Neural cell (in vitro differentiated cells): ENCODE data around the gene SIDT1. TPM values are rescaled to one million over a fixed set of nuclear protein-coding genes. Genes with fewer than 3 reads are reported as not detected.

Experiments
- H2AFZ ChIP-seq: fragments of 200-600, 300-800 bp; sonication (generic), shearing (Covaris generic); 2 replicates; pipeline ENCODE4 v1.6.0; 2014; ENCODE audit warnings: low read depth, mild to moderate bottlenecking, antibody characterized with exemption, low read length, moderate library complexity
- H3F3A ChIP-seq: fragments of 200-600 bp; shearing (Covaris generic); 2 replicates; pipeline ENCODE4 v1.6.1; 2016; ENCODE audit warnings: mild to moderate bottlenecking, moderate library complexity, mixed read lengths, antibody characterized with exemption, low read length; ENCODE audit not compliant: insufficient read depth, poor library complexity, severe bottlenecking
- H3K27ac ChIP-seq: fragments of 200-600, 300-800 bp; sonication (generic), shearing (Covaris generic); 2 replicates; pipeline ENCODE4 v1.5.1; 2014; ENCODE audit warnings: mild to moderate bottlenecking, low read length, moderate library complexity
- H3K27me3 ChIP-seq: fragments of 300-800, 200-600 bp; sonication (generic), shearing (Covaris generic); 2 replicates; pipeline ENCODE4 v1.6.0; 2014; ENCODE audit warnings: mild to moderate bottlenecking, low read depth, low read length, moderate library complexity; ENCODE audit not compliant: insufficient read depth
- H3K36me3 ChIP-seq: fragments of 300-800, 200-600 bp; sonication (generic), shearing (Covaris generic); 2 replicates; pipeline ENCODE4 v1.5.1; 2014; ENCODE audit warnings: mild to moderate bottlenecking, antibody characterized with exemption, low read length, moderate library complexity; ENCODE audit not compliant: insufficient read depth
- H3K4me2 ChIP-seq: fragments of 300-800, 200-600 bp; sonication (generic), shearing (Covaris generic); 2 replicates; pipeline ENCODE4 v1.6.0; 2014; ENCODE audit warnings: mild to moderate bottlenecking, low read length
- H3K4me3 ChIP-seq: fragments of 300-800, 200-600 bp; sonication (generic), shearing (Covaris generic); 2 replicates; pipeline ENCODE4 v1.5.1; 2014; ENCODE audit warnings: mild to moderate bottlenecking, low read length, moderate library complexity
- H3K79me2 ChIP-seq: fragments of 200-600 bp; shearing (Covaris generic); replicated peaks from 2 replicates; pipeline ENCODE4 v1.6.0; 2014; ENCODE audit warnings: mild to moderate bottlenecking, low read length, moderate library complexity; ENCODE audit not compliant: insufficient read depth
- H3K9ac ChIP-seq: fragments of 300-800, 200-600 bp; sonication (generic), shearing (Covaris generic); 2 replicates; pipeline ENCODE4 v1.6.1; 2016; ENCODE audit warnings: mild to moderate bottlenecking, low read length, mixed read lengths
- H3K9me2 ChIP-seq: fragments of 200-600 bp; shearing (Covaris generic); 2 replicates; pipeline ENCODE4 v1.6.1; 2016; ENCODE audit warnings: mild to moderate bottlenecking, low read length, mixed read lengths; ENCODE audit not compliant: insufficient read depth
- H3K9me3 ChIP-seq: fragments of 200-600, 300-800 bp; sonication (generic), shearing (Covaris generic); 2 replicates; pipeline ENCODE4 v1.6.1; 2016; ENCODE audit warnings: mild to moderate bottlenecking, mixed run types, low read length, moderate library complexity, mixed read lengths
- H4K20me1 ChIP-seq: fragments of 200-600 bp; shearing (Covaris generic); 2 replicates; pipeline ENCODE4 v1.6.1; 2016; ENCODE audit warnings: mild to moderate bottlenecking, mixed run types; ENCODE audit not compliant: insufficient read depth
- CTCF ChIP-seq: fragments of 450-650 bp; IDR thresholded peaks from 2 replicates; pipeline ENCODE4 v1.5.1; 2014; ENCODE audit warnings: antibody characterized with exemption, mild to moderate bottlenecking, moderate library complexity; ENCODE audit not compliant: poor library complexity, severe bottlenecking
- EP300 ChIP-seq: fragments of 450-650 bp; conservative IDR thresholded peaks from 2 replicates; pipeline ENCODE4 v1.6.1; 2014; ENCODE audit warnings: antibody characterized with exemption, mild to moderate bottlenecking, moderate library complexity; ENCODE audit not compliant: poor library complexity, severe bottlenecking
- EZH2 ChIP-seq: fragments of 200-600, 300-800 bp; shearing (Covaris generic), sonication (generic); IDR thresholded peaks from 2 replicates; pipeline ENCODE4 v1.6.1; 2014; ENCODE audit warnings: antibody characterized with exemption, low read length, borderline replicate concordance, mild to moderate bottlenecking; ENCODE audit not compliant: insufficient read depth, poor library complexity, severe bottlenecking
- MXI1 ChIP-seq: fragments of 450-650 bp; conservative IDR thresholded peaks from 2 replicates; pipeline ENCODE4 v1.6.1; 2014; ENCODE audit warnings: antibody characterized with exemption, mild to moderate bottlenecking; ENCODE audit not compliant: poor library complexity, severe bottlenecking
- POLR2AphosphoS5 ChIP-seq: IDR thresholded peaks from 2 replicates; pipeline ENCODE4 v1.6.1; 2012
- RAD21 ChIP-seq: fragments of 450-650 bp; conservative IDR thresholded peaks from 2 replicates; pipeline ENCODE4 v1.6.1; 2014; ENCODE audit warnings: antibody characterized with exemption, mild to moderate bottlenecking, moderate library complexity
- REST ChIP-seq: IDR thresholded peaks from 2 replicates; pipeline ENCODE4 v1.6.1; 2012; ENCODE audit warnings: borderline replicate concordance
- SMC3 ChIP-seq: fragments of 450-650 bp; conservative IDR thresholded peaks from 2 replicates; pipeline ENCODE4 v1.6.1; 2014; ENCODE audit warnings: antibody characterized with exemption, mild to moderate bottlenecking, moderate library complexity; ENCODE audit not compliant: poor library complexity
- TAF1 ChIP-seq: IDR thresholded peaks from 2 replicates; pipeline ENCODE4 v1.6.1; 2012; ENCODE audit warnings: low read depth
- polyA plus RNA-seq: library from polyadenylated mRNA; depleted of rRNA; stranded (reverse); fragments of >200 nt; gene quantifications from 2 replicates; pipeline ENCODE4 v1.2.3, GENCODE V29; 2014

The SIDT1 gene
- polyA plus RNA-seq, 1 donor from 2014 or later, result 0.22 TPM

GRCh38 chr3:113559009-113559408 is 26.7 kb downstream of the SIDT1 start:
- Histone ChIP-seq H3K9me3 (no peaks in the 10 kb centered on the region), H2AFZ (no peak overlapping the region), H3K27me3 (no peaks in the 10 kb centered on the region), H3K4me3 (no peak overlapping the region), H3K27ac (no peak overlapping the region), H3K4me2 (no peak overlapping the region), H3K9ac (no peak overlapping the region), H3K36me3 (no peaks in the 10 kb centered on the region), H4K20me1 (no peaks in the 10 kb centered on the region), H3F3A (no peaks in the 10 kb centered on the region), H3K9me2 (no peaks in the 10 kb centered on the region), H3K79me2 (no peaks in the 10 kb centered on the region)
- TF ChIP-seq RAD21 (no peak), MXI1 (no peak), POLR2AphosphoS5 (no peak), EP300 (no peak), EZH2 (no peak), CTCF (no peak), REST (no peak), TAF1 (no peak), SMC3 (no peak)

DNA sequence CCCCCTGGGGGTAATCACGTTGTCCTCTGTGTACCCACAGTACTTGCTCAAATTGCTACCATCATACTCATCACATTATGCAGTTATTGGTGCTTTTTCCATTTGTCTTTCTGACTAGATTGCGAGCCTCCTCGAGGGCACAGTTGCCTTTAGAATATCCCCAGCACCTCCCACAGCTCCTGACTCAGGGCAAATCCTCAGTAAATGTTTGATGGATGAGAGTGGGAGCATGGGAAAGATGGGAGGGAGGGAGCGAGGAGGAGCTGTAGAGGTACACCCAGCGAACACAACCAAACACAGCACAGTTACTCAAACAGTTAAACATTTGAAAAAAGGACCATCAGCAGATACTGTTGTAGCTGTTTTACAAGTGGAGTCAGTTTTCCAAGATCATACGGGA is 27.9 kb downstream of the SIDT1 start:
- Histone ChIP-seq H3F3A (no peaks in the 10 kb centered on the region), H2AFZ (peak overlapping the region; percentile 11), H3K4me3 (peak overlapping the region; percentile 22)

More for the DNA sequence above, 27.9 kb downstream of the SIDT1 start:
- Histone ChIP-seq H3K4me2 (peak overlapping the region; percentile 54), H4K20me1 (no peaks in the 10 kb centered on the region), H3K9ac (peak overlapping the region; percentile 20), H3K27ac (peak overlapping the region; percentile 63), H3K27me3 (no peaks in the 10 kb centered on the region), H3K36me3 (no peaks in the 10 kb centered on the region), H3K9me3 (no peaks in the 10 kb centered on the region), H3K9me2 (no peaks in the 10 kb centered on the region), H3K79me2 (no peaks in the 10 kb centered on the region)
- TF ChIP-seq POLR2AphosphoS5 (no peak), SMC3 (no peak), TAF1 (no peak), RAD21 (no peak), MXI1 (no peak), EP300 (no peak), EZH2 (no peak), REST (no peak), CTCF (no peak)
